ENCODE measurements around the gene TBL1X.

GRCh38 chrX:9664224-9664623 is 199.4 kb downstream of the TBL1X start:
- no peak for TF ChIP-seq CTCF (conservative IDR thresholded peaks at IDR 0.05)
- no peak for TF ChIP-seq EZH2 (IDR thresholded peaks at IDR 0.05; ENCODE audit: low read depth)

Data from PC-9 (cell line).